Activated CD8-positive, alpha-beta T cell treated with anti-CD3 and anti-CD28 coated beads for 36 hours (primary cell): ENCODE measurements around the gene RAB34. TPM values are rescaled to one million over a fixed set of nuclear protein-coding genes. Genes with fewer than 3 reads are reported as not detected.

Experiments used
- ATAC-seq: fragments of 200-7000 bp; cut with Tn5 transposase; one replicate; pipeline ENCODE4 v1.10.0; 2021; ENCODE audit warnings: mild to moderate bottlenecking, moderate library complexity
- CTCF ChIA-PET: fragments of 350-600 bp; sonication (Branson Sonifier 250); formaldehyde crosslinking; loops from one replicate; lab custom pipeline; 2021; ENCODE audit warnings: antibody characterized with exemption; lab: Charles Lee
- POLR2A ChIA-PET: fragments of 350-600 bp; sonication (Branson Sonifier 250); formaldehyde crosslinking; loops from one replicate; lab custom pipeline; 2021; ENCODE audit warnings: antibody characterized with exemption; lab: Charles Lee
- DNase-seq: peaks from one replicate; pipeline ENCODE4 v3.0.0-alpha.2; 2020
- H3K27ac Mint-ChIP-seq: one replicate; pipeline ENCODE4 v1.8.0; 2021; ENCODE audit warnings: mild to moderate bottlenecking, mixed read lengths
- H3K27me3 Mint-ChIP-seq: one replicate; pipeline ENCODE4 v1.8.0; 2021; ENCODE audit warnings: mixed read lengths
- H3K36me3 Mint-ChIP-seq: one replicate; pipeline ENCODE4 v1.8.0; 2021; ENCODE audit warnings: low read depth, mixed read lengths
- H3K4me1 Mint-ChIP-seq: one replicate; pipeline ENCODE4 v1.8.0; 2021; ENCODE audit warnings: low read depth, mixed read lengths
- H3K4me3 Mint-ChIP-seq: one replicate; pipeline ENCODE4 v1.8.0; 2021; ENCODE audit warnings: mild to moderate bottlenecking, moderate library complexity, mixed read lengths
- H3K9me3 Mint-ChIP-seq: one replicate; pipeline ENCODE4 v1.8.0; 2021; ENCODE audit warnings: mixed read lengths
- CTCF ChIP-seq: fragments of 200-600 bp; IDR thresholded peaks from one replicate; pipeline ENCODE4 v1.8.0; 2022; ENCODE audit warnings: antibody characterized with exemption, mild to moderate bottlenecking
- intact Hi-C: fragments of 100-400 bp; cut with micrococcal nuclease; formaldehyde crosslinking; loops from one replicate; pipeline ENCODE4 v1.10.0; 2022
- total RNA-seq, 2 experiments: library from RNA; stranded (reverse); gene quantifications; one replicate each; pipeline ENCODE4 v1.2.3, GENCODE V29; 2021

The RAB34 gene
- total RNA-seq, 2 experiments from 2014 or later: 9.8 to 14.4 TPM

GRCh38 chr17:28705728-28706334 lies 11.8 kb downstream of the RAB34 start:
- Mint-ChIP-seq H3K27me3 (no peaks in the 10 kb centered on the region), H3K4me1 (peaks cover 4% of the 10 kb centered on the region), H3K4me3 (no peak overlapping the region), H3K36me3 (peaks cover 19% of the 10 kb centered on the region), H3K9me3 (no peaks in the 10 kb centered on the region), H3K27ac (no peak overlapping the region)
- ATAC-seq: no peak
- intact Hi-C loops: no loop called here
- POLR2A ChIA-PET: interaction anchor here (1.4 to 1.7 kb wide), 3 partner anchors 14 to 545 kb away, joined by 3 to 8 read pairs (median 3); partner anchors contain the start of gene RPL23A
- CTCF ChIA-PET: interaction anchor here (1.5 kb wide), 1 partner anchor 59 kb away, joined by 5 read pairs; no protein-coding TSS in a partner anchor
- TF ChIP-seq CTCF: no peak
- no peak for DNase-seq

GRCh38 chr17:28705074-28705659 lies 12.5 kb downstream of the RAB34 start:
- Mint-ChIP-seq H3K27ac (peak overlapping the region; percentile 17), H3K4me1 (no peaks in the 10 kb centered on the region), H3K9me3 (no peaks in the 10 kb centered on the region), H3K4me3 (no peak overlapping the region), H3K27me3 (no peaks in the 10 kb centered on the region), H3K36me3 (peaks cover 21% of the 10 kb centered on the region)
- no peak for TF ChIP-seq CTCF
- intact Hi-C loops: no loop called here
- CTCF ChIA-PET: interaction anchor here (1.5 kb wide), 1 partner anchor 58 kb away, joined by 5 read pairs; no protein-coding TSS in a partner anchor
- ATAC-seq (no peak), DNase-seq (no peak)
- POLR2A ChIA-PET: interaction anchor here (0.6 to 1.5 kb wide), 3 partner anchors 10 to 16 kb away, joined by 3 to 4 read pairs (median 3); no protein-coding TSS in a partner anchor

GRCh38 chr17:28704219-28704858 lies 13.3 kb downstream of the RAB34 start:
- ChIA-PET POLR2A (interaction anchor here (0.6 to 1.6 kb wide), 7 partner anchors 9 to 127 kb away, joined by 3 to 4 read pairs (median 3); partner anchors contain the start of genes ALDOC and BLTP2), CTCF (interaction anchor here (1.5 kb wide), 1 partner anchor 57 kb away, joined by 5 read pairs; no protein-coding TSS in a partner anchor)
- Mint-ChIP-seq H3K4me3 (no peak overlapping the region), H3K27me3 (no peaks in the 10 kb centered on the region), H3K4me1 (no peaks in the 10 kb centered on the region), H3K27ac (no peak overlapping the region), H3K36me3 (peaks cover 28% of the 10 kb centered on the region), H3K9me3 (no peaks in the 10 kb centered on the region)
- DNase-seq: no peak
- intact Hi-C loops: no loop called here
- ATAC-seq: no peak
- no peak for TF ChIP-seq CTCF

- Mint-ChIP-seq H3K4me1 (no peaks in the 10 kb centered on the region), H3K36me3 (peaks cover 34% of the 10 kb centered on the region), H3K27ac (peak overlapping the region; percentile 13), H3K4me3 (no peak overlapping the region), H3K27me3 (no peaks in the 10 kb centered on the region), H3K9me3 (no peaks in the 10 kb centered on the region)
- TF ChIP-seq CTCF: no peak
- intact Hi-C loops: no loop called here
- ChIA-PET CTCF (no interaction called here), POLR2A (interaction anchor here (0.8 to 1.6 kb wide), 5 partner anchors 8 to 127 kb away, joined by 3 to 4 read pairs (median 3); partner anchors contain the start of genes ALDOC and BLTP2)
- DNase-seq (no peak), ATAC-seq (no peak)
These were observed 14.0 kb downstream of the RAB34 start for GRCh38 chr17:28703552-28704218.
